Ovary (tissue), 3 donors: Measurements from ENCODE around the gene SBF2.

Experiments
- CTCF ChIP-seq, 3 donors: fragments of 450-650 bp in 2 of 3; fragments of 200-600 bp in 1 of 3; IDR thresholded peaks; one replicate each; pipeline versions ENCODE4 v1.5.1 to v1.8.0; 2016 to 2022; ENCODE audit warnings: antibody characterized with exemption in 3 of 3, mild to moderate bottlenecking in 1 of 3
- EP300 ChIP-seq: sonication (generic); formaldehyde crosslinking; IDR thresholded peaks from one replicate; pipeline ENCODE4 v1.6.1; 2017; ENCODE audit warnings: antibody characterized with exemption
- POLR2A ChIP-seq: fragments of 450-650 bp; IDR thresholded peaks from one replicate; pipeline ENCODE4 v1.6.1; 2017; ENCODE audit warnings: antibody characterized with exemption, mild to moderate bottlenecking, moderate library complexity
- donor health status: DM: no; HTN: no; CAD: no.

- TF ChIP-seq CTCF (IDR thresholded peaks at IDR 0.05) (no peak), POLR2A (no peak), EP300 (no peak)
Measured at GRCh38 chr11:10048350-10048749, 245.7 kb downstream of the SBF2 start.
